ENCODE measurements around the gene TTC28. TPM values are rescaled to one million over a fixed set of nuclear protein-coding genes. Genes with fewer than 3 reads are reported as not detected.
"Not testable (repeated sequence)": the region's sequence is repeated elsewhere in the genome, so short reads cannot be mapped to it uniquely, and the experiment has no call there.

TTC28 gene
- total RNA-seq, 2 donors from 2014 or later = 0.40 to 1.9 TPM

DNA sequence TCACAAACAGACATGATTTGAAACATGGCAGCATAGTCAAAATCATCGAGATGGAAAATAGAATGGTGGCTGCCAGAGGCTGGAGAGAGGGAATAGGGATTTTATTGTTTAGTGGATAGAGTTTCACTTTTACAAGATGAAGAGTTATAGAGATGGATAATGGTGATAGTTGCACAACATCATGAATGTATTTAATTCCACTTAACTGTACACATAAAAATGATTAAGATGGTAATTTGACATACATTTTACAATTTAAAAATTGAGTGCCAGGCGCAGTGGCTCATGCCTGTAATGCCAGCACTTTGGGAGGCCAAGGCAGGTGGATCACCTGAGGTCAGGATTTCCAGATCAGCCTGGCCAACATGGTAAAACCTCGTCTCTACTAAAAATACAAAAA is 21.2 kb downstream of the TTC28 start:
- H3K4me3 Mint-ChIP-seq = no peak overlapping the region
- ATAC-seq (no peak), DNase-seq (no peak)
- peaks cover 55% of the 10 kb centered on the region for H3K27me3 Mint-ChIP-seq
- H3K27ac Mint-ChIP-seq = no peak overlapping the region
- peaks cover 2% of the 10 kb centered on the region for H3K36me3 Mint-ChIP-seq (ENCODE audit: low read depth)
- H3K4me1 Mint-ChIP-seq = no peaks in the 10 kb centered on the region
- no peaks in the 10 kb centered on the region for H3K9me3 ChIP-seq (ENCODE audit: control insufficient read depth, low read length, poor library complexity, severe bottlenecking)

DNA sequence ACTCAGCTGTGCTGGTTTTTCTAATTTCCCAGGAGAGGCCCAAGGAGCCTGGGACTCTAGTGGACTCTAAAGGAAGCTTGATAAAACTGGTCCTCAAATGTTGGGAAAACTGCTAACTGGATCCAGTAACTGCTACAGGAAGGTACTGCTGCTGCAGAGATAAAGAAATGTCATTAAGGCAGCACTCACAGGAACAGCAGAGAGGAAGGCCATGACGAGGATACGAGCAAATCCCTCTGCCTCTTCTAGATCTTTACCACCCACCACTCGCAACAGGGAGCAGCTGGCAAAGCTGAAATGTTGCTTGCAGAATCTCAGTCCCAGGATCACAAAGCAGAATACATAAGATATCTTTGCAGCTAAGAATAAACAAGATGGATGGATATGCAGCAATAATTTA is 23.5 kb downstream of the TTC28 start:
- ATAC-seq (no peak), DNase-seq (no peak)
- H3K27me3 Mint-ChIP-seq = peaks cover 64% of the 10 kb centered on the region

DNA sequence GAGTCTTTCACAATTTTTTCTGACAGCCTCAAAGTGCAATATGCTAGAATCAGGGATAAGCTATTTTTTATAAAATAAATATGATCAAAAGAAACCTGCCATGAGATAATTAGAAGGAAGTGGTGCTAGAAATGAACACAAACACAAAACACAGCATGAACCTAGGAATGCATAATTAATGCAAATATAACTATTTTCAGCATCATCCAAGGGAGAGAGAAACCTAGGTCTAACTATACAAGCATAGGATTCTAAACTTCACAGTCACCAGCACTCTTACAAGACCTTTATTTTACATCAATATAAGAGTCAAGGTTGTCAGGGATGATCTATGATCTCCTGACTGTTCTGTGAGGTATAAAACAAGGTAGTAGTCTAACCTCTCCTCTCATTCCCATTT is 29.2 kb downstream of the TTC28 start:
- no peaks in the 10 kb centered on the region for H3K36me3 Mint-ChIP-seq (ENCODE audit: low read depth)
- no peak overlapping the region for H3K4me3 Mint-ChIP-seq
- peaks cover 75% of the 10 kb centered on the region for H3K27me3 Mint-ChIP-seq
- H3K9me3 ChIP-seq (ENCODE audit: control insufficient read depth, low read length, poor library complexity, severe bottlenecking) = no peaks in the 10 kb centered on the region
- ATAC-seq (no peak), DNase-seq (no peak)
- H3K4me1 Mint-ChIP-seq = no peaks in the 10 kb centered on the region
- no peak overlapping the region for H3K27ac Mint-ChIP-seq

More for the DNA sequence above, 23.5 kb downstream of the TTC28 start:
- Mint-ChIP-seq H3K36me3 (ENCODE audit: low read depth) (peaks cover 2% of the 10 kb centered on the region), H3K4me1 (no peaks in the 10 kb centered on the region), H3K27ac (no peak overlapping the region), H3K4me3 (no peak overlapping the region)
- H3K9me3 ChIP-seq (ENCODE audit: control insufficient read depth, low read length, poor library complexity, severe bottlenecking) = no peaks in the 10 kb centered on the region

GRCh38 chr22:28648792-28649191 is 30.8 kb downstream of the TTC28 start:
- no peaks in the 10 kb centered on the region for H3K36me3 Mint-ChIP-seq (ENCODE audit: low read depth)
- peaks cover 68% of the 10 kb centered on the region for H3K27me3 Mint-ChIP-seq
- ATAC-seq = no peak
- DNase-seq = no peak
- no peaks in the 10 kb centered on the region for H3K4me1 Mint-ChIP-seq
- no peaks in the 10 kb centered on the region for H3K9me3 ChIP-seq (ENCODE audit: control insufficient read depth, low read length, poor library complexity, severe bottlenecking)
- H3K4me3 Mint-ChIP-seq = no peak overlapping the region
- H3K27ac Mint-ChIP-seq = no peak overlapping the region

DNA sequence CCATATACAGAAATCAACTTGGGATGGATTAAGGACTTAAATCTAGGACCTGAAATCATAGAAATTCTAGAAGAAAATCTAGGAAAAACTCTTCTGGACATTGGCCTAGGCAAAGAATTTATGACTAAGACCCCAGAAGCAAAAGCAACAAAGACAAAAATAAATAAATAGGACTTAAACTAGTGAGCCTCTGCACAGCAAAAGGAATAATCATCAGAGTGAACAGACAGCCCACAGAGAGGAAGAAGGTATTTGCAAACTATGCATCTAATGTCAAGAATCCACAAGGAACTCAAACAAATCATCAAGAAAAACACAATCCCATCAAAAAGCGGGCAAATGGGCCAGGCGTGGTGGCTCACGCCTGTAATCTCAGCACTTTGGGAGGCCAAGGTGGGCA is 32.4 kb downstream of the TTC28 start:
- Mint-ChIP-seq H3K36me3 (ENCODE audit: low read depth) (no peaks in the 10 kb centered on the region), H3K27ac (no peak overlapping the region), H3K27me3 (peaks cover 68% of the 10 kb centered on the region), H3K4me1 (no peaks in the 10 kb centered on the region), H3K4me3 (no peak overlapping the region)
- H3K9me3 ChIP-seq (ENCODE audit: control insufficient read depth, low read length, poor library complexity, severe bottlenecking) = no peaks in the 10 kb centered on the region
- no peak for DNase-seq
- ATAC-seq = no peak

GRCh38 chr22:28639321-28639720 is 40.3 kb downstream of the TTC28 start:
- H3K9me3 ChIP-seq (ENCODE audit: control insufficient read depth, low read length, poor library complexity, severe bottlenecking) = no peaks in the 10 kb centered on the region
- Mint-ChIP-seq H3K36me3 (ENCODE audit: low read depth) (no peaks in the 10 kb centered on the region), H3K4me3 (no peak overlapping the region), H3K4me1 (no peaks in the 10 kb centered on the region), H3K27me3 (peaks cover 35% of the 10 kb centered on the region), H3K27ac (no peak overlapping the region)
- ATAC-seq = no peak
- no peak for DNase-seq

- H3K27me3 Mint-ChIP-seq = peaks cover 25% of the 10 kb centered on the region
- no peak overlapping the region for H3K27ac Mint-ChIP-seq
Measured at GRCh38 chr22:28637225-28637624, 42.4 kb downstream of the TTC28 start.

DNA sequence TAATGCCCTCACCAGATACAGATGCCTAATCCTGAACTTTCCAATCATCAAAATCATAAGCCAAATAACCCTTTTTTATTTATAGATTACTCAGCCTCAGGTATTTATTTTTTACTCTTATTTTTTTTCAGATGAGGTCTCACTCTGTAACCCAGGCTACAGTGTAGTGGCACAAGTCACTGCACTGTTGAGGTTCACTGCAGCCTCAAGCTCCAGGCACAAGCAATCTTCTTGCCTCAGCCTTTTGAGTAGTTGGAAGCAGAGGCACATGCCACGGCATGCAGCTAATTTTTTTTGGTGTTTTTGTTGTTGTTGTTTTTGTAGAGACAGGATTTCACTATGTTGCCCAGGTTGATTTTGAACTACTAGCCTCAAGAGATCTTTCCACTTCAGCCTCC is 49.5 kb downstream of the TTC28 start:
- peaks cover 22% of the 10 kb centered on the region for H3K27me3 Mint-ChIP-seq
- H3K4me3 Mint-ChIP-seq = no peak overlapping the region
- no peak for DNase-seq
- ATAC-seq = no peak
- H3K27ac Mint-ChIP-seq = no peak overlapping the region
- no peaks in the 10 kb centered on the region for H3K9me3 ChIP-seq (ENCODE audit: control insufficient read depth, low read length, poor library complexity, severe bottlenecking)
- H3K4me1 Mint-ChIP-seq = no peaks in the 10 kb centered on the region
- H3K36me3 Mint-ChIP-seq (ENCODE audit: low read depth) = no peaks in the 10 kb centered on the region

More at GRCh38 chr22:28637225-28637624, 42.4 kb downstream of the TTC28 start:
- H3K9me3 ChIP-seq (ENCODE audit: control insufficient read depth, low read length, poor library complexity, severe bottlenecking) = no peaks in the 10 kb centered on the region
- DNase-seq (no peak), ATAC-seq (no peak)
- Mint-ChIP-seq H3K4me3 (no peak overlapping the region), H3K36me3 (ENCODE audit: low read depth) (no peaks in the 10 kb centered on the region), H3K4me1 (no peaks in the 10 kb centered on the region)

DNA sequence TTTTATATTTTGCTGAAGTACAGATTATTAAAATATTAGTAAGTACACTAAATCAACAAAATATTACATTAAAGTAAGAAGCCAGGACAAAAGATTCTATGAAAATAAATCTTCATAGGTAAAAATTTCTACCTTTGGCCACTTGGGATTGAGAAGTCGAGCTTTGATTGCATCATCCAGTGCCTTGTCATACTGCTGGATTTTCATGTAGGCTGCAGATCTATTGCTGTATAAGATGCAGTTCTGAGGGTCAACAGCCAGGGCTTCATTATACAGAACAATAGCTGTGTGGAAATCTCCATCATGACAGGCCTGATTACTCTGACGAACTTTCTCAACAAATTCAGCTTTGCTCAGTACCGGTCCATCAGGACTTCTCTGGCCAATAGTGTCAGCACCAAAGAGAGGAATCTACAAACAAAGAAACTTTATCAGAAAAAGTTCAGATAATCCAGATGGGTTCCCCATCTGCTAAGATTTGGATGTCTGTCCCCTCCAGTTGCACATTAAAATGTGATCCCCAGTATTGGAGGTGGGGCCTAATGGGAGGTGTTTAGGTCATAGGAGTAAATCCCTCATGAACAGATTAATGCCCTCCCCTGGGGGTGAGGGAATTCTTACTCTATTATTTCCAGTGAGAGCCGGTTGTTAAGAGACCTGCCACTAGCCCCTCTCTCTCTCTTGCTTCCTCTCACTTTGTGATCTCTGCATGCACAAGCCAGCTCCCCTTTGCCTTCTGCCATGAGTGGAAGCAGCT is 50.0 kb downstream of the TTC28 start:
- Mint-ChIP-seq H3K27me3 (peaks cover 22% of the 10 kb centered on the region), H3K27ac (no peak overlapping the region), H3K36me3 (ENCODE audit: low read depth) (no peaks in the 10 kb centered on the region), H3K4me1 (peaks cover 2% of the 10 kb centered on the region), H3K4me3 (no peak overlapping the region)
- no peaks in the 10 kb centered on the region for H3K9me3 ChIP-seq (ENCODE audit: control insufficient read depth, low read length, poor library complexity, severe bottlenecking)
- DNase-seq (no peak), ATAC-seq (no peak)

GRCh38 chr22:28628766-28629165 is 50.9 kb downstream of the TTC28 start:
- Mint-ChIP-seq H3K4me1 (peaks cover 2% of the 10 kb centered on the region), H3K36me3 (ENCODE audit: low read depth) (no peaks in the 10 kb centered on the region), H3K27me3 (peaks cover 22% of the 10 kb centered on the region), H3K4me3 (no peak overlapping the region), H3K27ac (no peak overlapping the region)
- no peak for DNase-seq
- no peak for ATAC-seq
- H3K9me3 ChIP-seq (ENCODE audit: control insufficient read depth, low read length, poor library complexity, severe bottlenecking) = no peaks in the 10 kb centered on the region

DNA sequence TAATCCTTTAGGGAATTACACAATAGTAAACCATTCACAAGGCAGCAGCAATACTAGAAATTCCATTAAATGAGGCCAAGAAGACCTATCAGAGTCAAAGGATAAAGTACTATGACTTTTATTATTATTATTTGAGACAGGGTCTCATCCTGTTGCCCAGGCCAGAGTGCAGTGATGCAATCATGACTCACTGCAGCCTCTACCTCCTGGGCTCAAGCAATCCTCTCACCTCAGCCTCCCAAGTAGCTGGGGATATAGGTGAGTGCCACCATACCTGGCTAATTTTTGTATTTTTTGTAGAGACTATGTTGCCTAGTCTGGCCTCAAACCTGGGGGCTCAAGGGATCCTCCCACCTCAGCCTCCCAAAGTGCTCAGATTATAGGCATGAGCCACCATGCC is 51.8 kb downstream of the TTC28 start:
- no peak overlapping the region for H3K4me3 Mint-ChIP-seq
- peaks cover 22% of the 10 kb centered on the region for H3K27me3 Mint-ChIP-seq
- no peaks in the 10 kb centered on the region for H3K36me3 Mint-ChIP-seq (ENCODE audit: low read depth)
- no peaks in the 10 kb centered on the region for H3K9me3 ChIP-seq (ENCODE audit: control insufficient read depth, low read length, poor library complexity, severe bottlenecking)
- H3K4me1 Mint-ChIP-seq = peaks cover 2% of the 10 kb centered on the region
- no peak overlapping the region for H3K27ac Mint-ChIP-seq
- ATAC-seq = no peak
- DNase-seq = no peak

DNA sequence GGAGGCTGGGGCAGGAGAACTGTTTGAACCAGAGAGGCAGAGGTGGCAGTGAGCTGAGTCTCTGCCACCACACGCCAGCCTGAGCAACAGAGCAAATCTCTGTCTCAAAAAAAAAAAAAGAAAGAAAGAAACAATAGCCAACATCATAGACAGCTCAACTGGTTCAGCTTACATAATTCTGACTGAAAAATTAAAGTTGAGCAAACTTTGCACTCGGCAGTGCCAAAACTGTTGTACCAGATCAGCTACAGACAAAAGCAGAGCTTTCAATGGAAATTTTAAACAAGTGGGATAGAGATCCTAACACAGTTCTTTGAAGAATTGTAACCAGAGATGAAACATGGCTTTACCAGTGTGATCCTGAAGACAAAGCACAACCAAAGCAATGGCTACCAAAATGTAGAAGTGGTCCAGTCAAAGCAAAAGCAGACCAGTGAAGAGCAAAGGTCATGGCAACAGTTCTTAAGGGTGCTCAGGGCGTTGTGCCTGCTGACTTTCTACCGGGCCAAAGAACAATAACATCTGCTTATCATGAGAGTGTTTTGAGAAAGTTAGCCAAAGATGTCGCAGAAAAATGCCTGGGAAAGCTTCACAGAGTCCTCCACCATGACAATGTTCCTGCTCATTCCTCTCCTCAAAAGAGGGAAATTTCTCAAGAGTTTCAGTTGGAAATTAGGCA is 59.3 kb downstream of the TTC28 start:
- Mint-ChIP-seq H3K27ac (no peak overlapping the region), H3K36me3 (ENCODE audit: low read depth) (peaks cover 2% of the 10 kb centered on the region), H3K4me1 (peaks cover 2% of the 10 kb centered on the region), H3K27me3 (peaks cover 49% of the 10 kb centered on the region), H3K4me3 (no peak overlapping the region)
- H3K9me3 ChIP-seq (ENCODE audit: control insufficient read depth, low read length, poor library complexity, severe bottlenecking) = no peaks in the 10 kb centered on the region
- no peak for ATAC-seq
- no peak for DNase-seq

GRCh38 chr22:28619236-28619635 is 60.4 kb downstream of the TTC28 start:
- Mint-ChIP-seq H3K36me3 (ENCODE audit: low read depth) (peaks cover 2% of the 10 kb centered on the region), H3K27me3 (peaks cover 61% of the 10 kb centered on the region), H3K4me3 (no peak overlapping the region), H3K4me1 (no peaks in the 10 kb centered on the region), H3K27ac (no peak overlapping the region)
- DNase-seq (no peak), ATAC-seq (no peak)
- H3K9me3 ChIP-seq (ENCODE audit: control insufficient read depth, low read length, poor library complexity, severe bottlenecking) = no peaks in the 10 kb centered on the region

DNA sequence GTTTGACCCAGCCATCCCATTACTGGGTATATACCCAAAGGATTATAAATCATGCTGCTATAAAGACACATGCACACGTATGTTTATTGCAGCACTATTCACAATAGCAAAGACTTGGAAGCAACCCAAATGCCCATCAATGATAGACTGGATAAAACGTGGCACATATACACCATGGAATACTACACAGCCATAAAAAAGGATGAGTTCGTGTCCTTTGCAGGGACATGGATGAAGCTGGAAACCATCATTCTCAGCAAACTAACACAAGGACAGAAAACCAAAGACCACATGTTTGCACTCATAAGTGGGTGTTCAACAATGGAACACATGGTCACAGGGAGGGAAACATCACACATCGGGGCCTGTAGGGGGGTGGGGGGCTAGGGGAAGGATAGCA is 64.2 kb downstream of the TTC28 start:
- H3K9me3 ChIP-seq (ENCODE audit: control insufficient read depth, low read length, poor library complexity, severe bottlenecking); ATAC-seq; H3K4me1 Mint-ChIP-seq; H3K4me3 Mint-ChIP-seq; H3K27ac Mint-ChIP-seq; DNase-seq; H3K36me3 Mint-ChIP-seq (ENCODE audit: low read depth): not testable (repeated sequence)
- peaks cover 81% of the 10 kb centered on the region for H3K27me3 Mint-ChIP-seq
